Measurements from ENCODE around the gene KREMEN1. TPM values are rescaled to one million over a fixed set of nuclear protein-coding genes. Genes with fewer than 3 reads are reported as not detected.

Gene KREMEN1
- total RNA-seq, 1 donor from 2014 or later: 0.20 TPM

DNA sequence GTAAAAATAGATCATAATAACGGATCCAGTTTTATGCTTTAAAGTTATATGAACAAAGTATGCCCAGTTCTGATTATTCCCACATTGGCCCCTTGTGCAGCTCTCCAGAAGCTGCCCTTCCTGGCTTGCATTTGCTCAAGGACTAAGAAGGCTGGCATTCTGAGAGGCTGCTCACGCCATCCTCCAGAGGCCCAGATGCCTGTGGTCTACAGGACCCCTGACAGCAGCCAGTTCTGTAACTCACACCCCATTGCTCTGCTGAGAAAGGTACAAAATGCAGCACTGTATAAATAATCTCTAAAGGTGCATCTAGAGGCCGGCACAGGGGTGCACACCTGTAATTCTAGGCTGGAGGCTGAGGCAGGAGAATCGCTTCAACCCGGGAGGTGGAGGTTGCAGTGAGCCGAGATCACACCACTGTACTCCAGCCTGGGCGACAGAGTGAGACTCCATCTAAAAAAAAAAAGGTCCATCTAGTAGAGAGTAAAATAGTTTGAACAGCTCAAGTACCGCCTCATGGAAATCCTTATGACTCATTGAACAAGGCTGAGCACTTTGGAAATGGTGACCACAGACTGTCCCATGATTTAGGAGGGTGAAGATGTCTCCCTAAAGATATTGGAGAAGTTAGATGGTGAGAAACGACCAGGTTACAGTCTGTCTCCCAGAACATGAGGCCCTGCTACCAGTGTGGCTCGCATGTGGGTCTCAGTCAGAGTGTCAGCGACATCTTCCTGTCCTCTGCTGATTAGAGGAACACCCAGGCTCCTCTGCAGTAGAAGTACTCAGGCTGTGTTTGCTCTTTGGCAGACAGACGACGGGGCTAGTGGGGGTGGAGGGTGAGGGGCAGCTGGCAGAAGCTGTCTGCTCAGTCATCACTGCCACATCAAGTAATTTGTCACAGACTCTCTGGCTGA lies 56.3 kb downstream of the KREMEN1 start:
- DNase-seq (ENCODE audit: low read depth in 2 of 2): no peak

DNA sequence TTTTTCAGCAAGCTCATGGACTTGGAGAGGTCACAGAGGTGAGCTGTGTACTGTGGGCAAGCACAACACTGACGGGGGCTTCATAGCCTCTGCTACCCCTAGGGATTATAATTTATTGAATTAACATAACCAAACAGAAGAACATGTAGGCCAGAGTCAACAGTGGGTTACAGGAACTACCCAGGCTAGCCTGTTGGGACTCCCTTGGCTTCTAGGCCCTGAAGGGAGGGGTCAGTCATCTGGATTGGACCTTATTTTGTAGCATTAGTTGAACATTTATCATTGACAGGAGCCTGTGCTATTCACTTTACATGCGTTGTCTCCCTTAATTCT lies 56.9 kb downstream of the KREMEN1 start:
- DNase-seq (ENCODE audit: low read depth in 2 of 2): no peak

DNA sequence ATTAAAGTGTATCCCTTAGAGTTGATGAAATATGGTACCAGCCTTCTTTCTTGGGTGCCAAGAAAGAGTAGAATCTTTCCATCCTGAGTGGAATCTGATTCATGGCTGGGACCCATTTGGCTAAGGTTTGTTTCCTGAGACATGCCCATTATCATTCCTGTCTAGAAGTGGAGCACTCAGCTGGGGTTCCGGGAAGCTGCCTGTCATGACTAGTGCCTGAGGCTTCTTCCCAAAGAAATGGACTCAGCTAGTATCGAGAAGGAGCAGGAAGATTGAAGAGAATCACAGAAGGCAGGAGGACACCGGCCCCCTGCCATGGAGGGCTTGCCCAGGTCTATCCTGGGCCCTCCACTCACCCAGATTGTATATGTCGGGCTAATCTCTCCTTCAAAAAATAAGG lies 57.6 kb downstream of the KREMEN1 start:
- no peak for DNase-seq (ENCODE audit: low read depth in 2 of 2)

DNA sequence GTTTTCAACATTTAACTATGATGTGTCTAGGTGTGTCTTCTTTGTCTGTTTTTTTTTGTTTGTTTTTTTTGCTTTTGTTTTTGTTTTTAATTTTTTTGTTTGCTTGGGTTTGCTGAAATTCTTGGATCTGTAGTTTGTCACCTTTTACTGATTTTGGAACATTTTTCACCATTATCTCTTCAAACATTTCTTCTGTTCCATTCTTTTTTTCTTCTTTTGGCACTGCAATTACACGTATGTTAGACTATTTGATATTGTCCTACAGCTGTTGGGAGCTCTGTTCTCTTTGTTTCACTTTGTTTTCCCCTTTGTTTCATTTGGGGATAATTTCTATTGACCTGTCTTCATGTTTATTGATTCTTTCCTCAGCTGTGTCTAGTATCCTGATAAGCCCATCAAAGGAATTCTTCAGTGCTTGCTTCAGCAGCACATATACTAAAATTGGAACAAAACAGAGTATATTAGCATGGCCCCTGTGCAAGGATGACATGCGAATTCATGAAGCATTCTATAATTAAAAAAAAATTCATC lies 60.8 kb downstream of the KREMEN1 start:
- DNase-seq (ENCODE audit: low read depth in 2 of 2): no peak

DNA sequence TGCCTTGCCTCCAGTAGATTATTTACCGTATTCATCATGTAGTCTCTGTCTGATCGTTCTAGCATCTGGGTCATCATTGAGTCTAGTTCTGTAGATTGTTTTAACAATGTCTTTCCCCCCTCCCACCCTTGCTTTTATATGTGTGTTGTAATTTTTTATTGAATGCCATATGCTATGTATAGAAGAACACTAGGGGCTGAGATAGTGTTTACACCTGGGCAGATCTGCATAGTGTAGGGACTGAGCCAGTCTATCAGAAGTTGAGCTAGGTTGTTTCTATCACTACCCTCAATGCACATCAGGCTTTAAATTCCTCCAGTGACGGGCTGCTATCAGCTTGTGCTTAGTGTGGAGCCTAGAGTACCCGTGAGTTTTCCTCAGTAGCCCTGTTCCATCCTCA lies 61.6 kb downstream of the KREMEN1 start:
- no peak for DNase-seq (ENCODE audit: low read depth in 2 of 2)

DNA sequence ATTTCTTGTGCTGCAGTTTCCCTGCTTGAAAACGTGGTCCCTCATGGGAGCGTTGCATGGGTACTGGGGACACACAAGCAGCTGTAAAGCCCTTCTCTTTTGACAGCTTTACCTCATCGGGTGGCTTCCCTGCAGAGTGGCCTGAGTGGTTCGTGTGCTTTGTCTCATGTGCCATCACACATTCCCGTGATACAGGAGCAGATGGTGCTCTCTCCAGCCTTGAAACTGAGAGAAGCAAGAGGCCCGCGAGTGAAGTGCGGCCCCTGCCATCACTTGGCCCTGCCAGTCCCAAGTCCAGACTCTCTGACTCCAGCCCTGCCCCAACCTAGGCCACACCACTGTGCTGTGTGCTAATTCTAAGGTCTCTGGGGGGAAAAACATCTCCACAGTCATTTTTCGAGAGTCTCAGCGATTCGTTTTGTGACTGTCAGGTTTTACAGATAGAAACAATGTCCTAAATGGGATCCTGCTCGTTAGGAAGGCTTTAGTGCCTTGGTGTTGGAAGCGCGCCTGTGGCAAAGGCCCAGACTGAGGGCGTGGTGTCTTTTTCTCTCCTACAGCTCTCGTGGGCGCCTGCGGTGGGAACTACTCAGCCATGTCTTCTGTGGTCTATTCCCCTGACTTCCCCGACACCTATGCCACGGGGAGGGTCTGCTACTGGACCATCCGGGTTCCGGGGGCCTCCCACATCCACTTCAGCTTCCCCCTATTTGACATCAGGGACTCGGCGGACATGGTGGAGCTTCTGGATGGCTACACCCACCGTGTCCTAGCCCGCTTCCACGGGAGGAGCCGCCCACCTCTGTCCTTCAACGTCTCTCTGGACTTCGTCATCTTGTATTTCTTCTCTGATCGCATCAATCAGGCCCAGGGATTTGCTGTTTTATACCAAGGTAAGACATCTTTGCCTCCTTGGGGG lies 64.2 kb downstream of the KREMEN1 start:
- DNase-seq (ENCODE audit: low read depth in 2 of 2): no peak

DNA sequence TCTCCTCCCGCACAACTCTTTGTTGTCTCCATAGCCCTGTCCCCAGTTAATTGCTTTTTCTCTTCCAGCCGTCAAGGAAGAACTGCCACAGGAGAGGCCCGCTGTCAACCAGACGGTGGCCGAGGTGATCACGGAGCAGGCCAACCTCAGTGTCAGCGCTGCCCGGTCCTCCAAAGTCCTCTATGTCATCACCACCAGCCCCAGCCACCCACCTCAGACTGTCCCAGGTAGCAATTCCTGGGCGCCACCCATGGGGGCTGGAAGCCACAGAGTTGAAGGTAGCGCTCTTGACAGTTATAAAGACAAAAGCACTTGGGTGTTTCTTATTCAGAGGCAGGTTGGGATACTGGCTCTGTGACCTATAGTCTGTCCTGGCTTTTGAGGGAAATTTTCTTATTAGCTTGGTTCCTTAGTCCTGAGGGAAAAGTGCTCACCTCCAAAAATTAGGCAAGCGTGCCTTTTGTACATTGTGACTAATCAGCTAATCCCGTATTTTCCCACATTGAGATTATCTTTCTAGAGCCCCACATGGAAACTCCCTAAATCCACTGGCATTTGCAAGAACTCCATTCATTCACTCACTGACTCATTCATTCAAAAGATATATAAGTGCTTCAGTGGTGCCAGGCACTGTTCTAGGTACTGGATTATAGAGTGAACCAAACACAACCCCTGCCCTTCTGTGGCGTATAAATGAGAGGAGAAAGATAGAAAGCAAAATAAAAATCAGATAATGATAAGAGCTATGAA lies 65.9 kb downstream of the KREMEN1 start:
- DNase-seq (ENCODE audit: low read depth in 2 of 2): no peak

DNA sequence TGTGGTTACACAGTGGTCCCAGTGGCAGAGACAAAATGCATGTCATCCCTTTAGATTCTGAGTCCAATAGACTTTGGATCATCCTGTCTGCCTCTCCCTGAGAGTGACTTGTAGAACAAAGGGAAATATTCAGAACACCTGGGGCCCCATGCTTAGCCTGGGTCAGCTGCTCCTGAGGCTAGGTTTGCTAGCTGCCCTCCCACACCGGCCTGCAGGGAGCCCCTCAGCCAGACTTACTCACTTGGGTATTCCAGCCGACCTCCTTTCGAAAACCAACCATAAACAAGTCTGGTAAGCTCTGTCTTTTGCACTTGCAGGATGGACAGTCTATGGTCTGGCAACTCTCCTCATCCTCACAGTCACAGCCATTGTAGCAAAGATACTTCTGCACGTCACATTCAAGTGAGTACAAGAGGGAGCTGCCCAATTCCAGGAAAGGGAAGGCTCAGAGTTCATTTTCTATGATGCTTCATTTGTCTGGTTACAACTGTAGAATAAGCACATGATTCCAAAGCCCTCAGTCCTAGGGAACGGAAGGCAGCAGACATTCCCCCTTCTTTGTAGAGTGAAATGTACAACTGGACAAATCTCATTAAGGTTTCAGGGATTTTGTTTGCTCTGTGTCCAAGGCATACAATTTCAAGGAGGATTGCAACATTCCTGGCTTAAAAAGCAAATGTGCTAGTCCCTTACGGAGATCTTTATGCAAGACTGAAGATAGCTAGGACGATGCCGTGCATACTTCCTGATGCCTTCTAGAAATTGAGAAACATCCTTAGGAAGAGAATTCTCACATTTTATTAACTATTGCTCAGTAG lies 67.3 kb downstream of the KREMEN1 start:
- DNase-seq (ENCODE audit: low read depth in 2 of 2): no peak

DNA sequence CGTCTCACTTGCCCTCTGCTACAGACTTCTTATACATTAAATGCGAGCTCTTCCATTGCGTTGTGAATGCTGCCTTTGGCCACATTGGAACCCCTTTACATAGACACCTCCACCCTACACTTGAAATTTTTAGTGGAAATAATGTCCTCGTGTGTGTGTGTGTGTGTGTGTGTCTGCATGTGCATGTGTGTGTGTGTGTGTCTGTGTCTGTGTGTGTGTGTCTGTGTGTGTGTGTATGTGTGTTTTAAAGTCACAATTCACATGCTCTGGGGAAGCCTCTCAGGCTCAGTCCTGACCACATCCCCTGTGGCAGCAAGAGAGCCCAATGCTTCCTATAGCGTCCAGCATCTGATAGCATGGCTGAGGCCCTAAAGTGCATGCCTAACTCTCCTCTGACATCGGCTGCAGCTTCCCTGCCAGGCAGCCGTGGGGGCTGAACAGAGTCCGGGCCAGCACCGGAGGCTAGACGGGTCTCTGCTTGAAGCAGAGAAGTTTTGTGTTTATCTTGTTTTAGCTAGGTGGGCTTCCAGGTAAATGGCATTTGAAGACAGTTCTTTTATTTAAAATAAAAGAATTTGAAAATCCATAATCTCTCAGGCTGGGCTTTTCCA lies 68.3 kb downstream of the KREMEN1 start:
- DNase-seq (ENCODE audit: low read depth in 2 of 2): no peak

DNA sequence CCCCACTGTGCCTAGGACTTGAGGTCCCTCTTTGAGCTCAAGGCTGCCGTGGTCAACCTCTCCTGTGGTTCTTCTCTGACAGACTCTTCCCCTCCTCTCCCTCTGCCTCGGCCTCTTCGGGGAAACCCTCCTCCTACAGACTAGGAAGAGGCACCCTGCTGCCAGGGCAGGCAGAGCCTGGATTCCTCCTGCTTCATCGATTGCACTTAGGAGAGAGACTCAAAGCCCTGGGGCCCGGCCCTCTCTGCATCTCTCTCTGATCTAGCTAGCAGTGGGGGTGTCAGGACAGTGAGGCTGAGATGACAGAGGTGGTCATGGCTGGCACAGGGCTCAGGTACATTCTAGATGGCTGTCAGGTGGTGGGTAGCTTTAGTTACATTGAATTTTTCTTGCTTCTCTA lies 69.3 kb downstream of the KREMEN1 start:
- no peak for DNase-seq (ENCODE audit: low read depth in 2 of 2)

DNA sequence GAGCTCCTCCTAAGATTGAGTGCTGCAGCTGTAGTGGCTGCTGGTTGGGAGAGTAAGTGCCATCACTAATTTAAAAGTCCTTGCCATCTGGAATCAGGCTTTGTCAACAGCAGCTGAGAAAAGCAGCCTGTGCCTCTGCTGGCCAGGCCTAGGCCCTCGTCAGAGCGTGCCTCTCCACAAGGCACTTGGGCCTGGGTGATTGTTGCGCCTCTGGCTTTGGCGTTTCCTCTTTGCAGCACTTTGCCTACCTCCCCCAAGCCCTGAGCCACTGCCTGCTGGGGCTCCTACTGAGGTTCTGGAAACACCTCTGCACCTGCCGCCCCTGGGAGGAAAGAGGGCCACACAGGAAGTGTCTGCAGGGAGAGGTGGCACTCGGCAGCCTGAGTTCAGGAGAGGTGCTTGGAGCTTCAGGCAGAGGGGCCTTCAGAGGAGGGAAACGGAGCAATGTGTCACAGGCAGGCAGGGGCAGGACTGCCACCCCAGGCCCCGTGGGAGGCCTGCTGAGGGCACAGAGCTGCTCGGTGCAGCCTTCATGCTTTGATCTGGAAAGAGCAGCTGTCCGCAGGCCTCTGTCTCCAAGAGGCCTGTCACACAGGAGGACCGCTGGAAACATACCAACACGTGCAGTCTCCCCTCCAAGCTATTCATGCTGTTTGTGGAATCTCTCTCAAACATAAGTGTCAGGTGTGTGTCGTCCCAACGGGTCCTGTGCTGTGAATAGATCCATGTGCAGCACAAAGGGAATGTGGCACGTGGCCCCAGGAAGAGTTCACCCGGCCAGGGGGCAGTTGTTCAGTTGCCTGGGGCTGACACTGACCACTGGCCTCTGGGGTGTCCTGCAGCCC lies 71.3 kb downstream of the KREMEN1 start:
- DNase-seq (ENCODE audit: low read depth in 2 of 2): no peak

DNA sequence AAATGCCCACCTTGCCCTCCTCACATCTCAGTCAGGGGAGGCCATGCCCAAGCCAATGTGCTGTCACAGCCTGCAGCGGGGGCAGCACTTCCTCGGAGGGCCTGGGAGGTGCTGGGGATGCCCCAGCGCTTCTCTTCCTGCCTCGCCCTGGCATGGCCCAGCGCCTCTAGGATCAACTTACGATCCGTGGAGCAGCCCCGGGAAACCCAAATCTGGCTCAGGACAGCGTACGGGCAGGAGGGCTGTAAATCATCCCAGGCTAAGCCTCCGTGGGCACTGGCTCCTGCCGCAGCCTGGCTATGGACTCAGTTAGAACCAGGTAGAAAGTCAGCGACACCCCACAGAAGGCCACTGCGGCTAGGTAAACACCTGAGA lies 71.9 kb downstream of the KREMEN1 start:
- DNase-seq (ENCODE audit: low read depth in 2 of 2): no peak

DNA sequence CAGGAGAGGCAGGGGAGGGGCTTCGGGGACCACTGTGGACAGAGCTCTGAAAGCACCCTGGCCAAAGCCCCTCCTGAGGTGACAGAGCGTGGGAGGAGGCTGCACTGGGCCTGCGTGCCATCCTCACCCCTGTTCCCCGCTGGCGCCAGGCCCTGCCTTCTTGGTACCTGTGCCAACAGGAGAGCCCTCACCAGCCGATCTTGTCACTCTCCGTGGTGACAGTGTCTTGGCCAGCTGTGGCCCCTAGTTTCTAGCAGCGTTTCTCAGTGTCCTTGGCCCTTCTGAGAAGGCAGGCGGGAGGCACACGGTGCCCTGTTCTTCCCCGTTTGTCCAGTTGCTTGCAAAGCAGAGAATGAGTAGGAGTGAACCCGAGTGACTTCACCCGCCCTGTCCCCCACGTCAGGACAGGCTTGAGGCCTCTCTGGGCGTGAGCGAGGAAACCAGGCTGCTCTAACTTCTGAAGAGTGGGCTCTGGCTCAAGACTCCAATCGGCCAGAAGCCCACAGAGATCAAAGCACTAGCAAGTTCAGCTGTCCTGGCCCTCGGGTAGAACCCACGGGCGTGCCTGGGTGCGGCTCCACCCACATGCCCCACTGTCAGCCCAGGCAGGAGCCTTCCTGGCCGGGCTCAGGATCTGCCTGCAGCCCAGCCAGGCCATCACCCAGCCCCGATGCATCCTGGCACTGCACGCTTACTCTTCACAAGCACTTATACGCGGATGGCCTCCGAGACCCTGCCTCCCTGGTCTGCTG lies 72.7 kb downstream of the KREMEN1 start:
- no peak for DNase-seq (ENCODE audit: low read depth in 2 of 2)

DNA sequence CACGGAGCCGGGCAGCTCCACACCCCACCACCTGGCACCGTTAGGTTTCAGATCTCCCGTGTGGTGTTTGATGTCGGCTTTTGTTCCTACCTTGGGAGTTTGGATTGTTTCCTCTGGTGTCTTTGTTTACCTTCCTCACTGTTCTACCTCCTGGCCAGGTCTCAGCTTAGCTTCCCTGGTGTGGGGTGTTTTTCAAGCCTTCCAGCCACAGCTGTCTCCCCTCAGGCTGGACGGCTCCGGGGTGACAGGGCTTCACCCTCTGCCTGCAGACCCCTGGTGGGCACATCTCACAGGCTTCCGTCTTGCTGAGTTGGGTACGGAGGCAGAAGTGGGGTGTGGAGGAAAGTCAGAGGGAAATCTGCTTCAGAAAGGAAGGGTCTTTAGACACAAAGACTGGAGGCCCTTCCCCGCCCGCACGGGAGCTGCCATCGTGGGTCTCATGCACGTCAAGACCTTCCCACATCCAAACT lies 73.3 kb downstream of the KREMEN1 start:
- no peak for DNase-seq (ENCODE audit: low read depth in 2 of 2)

DNA sequence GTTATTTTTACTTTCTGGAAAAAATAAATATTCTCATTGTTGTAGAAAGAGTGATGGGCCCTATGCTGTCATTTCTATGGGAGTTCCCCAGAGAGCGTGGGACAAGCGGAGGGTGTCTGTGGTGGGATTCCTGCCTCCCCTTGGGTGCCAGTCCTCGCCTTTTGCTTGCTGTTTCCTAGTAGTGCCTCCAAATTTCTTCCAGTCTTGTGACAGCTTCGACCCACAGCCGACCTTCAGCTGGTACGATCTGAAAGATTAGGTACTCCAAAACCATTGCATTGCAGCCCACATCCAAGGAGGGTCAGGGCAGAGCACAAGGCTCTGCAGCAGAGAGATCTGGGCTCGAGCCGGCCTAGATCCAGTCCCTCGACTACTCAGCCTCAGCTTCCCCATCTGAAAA lies 73.9 kb downstream of the KREMEN1 start:
- no peak for DNase-seq (ENCODE audit: low read depth in 2 of 2)

DNA sequence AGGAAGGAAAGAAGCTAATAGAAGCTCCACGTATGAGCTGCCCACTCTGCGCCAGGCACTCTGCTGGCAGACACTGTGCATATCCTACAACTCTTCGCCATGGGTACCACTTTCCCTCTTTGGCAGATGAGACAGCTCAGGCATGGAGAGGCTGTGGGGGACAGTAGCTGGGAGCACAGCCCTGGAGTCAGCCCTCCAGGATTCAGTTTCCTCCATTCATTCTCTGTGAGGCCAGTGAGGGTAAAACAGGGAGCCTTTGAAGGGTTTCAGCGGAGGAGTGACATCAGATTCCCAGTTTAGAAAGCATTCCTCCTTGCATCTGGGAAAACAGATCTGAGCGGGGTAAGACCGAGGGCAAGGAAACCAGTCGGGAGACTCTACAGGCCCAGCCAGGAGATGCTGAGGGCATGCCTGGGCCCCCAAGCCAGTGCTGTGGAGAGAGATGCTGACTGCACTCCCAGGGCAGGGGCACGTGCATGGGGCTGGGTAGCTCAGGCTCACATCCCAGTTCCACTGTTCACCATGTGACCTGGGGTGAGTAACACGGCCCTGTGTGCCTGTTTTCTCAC lies 74.6 kb downstream of the KREMEN1 start:
- no peak for DNase-seq (ENCODE audit: low read depth in 2 of 2)

DNA sequence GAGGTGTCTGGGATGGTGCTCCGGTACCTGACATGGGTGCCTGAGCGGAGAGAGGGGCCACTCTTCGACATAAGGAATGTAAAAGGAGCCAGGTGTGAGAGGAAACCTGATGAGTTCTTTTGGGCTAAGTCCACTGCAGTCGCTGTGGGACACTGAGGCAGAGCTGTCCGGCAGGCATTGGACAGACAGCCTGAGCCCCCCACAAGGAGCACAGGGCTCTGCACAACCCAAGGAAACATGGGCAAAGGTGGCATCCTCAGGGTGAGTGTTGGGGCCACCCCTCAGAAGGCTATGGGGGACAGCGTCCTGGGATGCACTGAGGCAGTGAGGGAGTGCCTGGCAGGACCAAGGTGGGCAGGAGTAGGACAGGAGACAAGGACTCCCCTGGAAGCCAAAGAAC lies 75.2 kb downstream of the KREMEN1 start:
- no peak for DNase-seq (ENCODE audit: low read depth in 2 of 2)

DNA sequence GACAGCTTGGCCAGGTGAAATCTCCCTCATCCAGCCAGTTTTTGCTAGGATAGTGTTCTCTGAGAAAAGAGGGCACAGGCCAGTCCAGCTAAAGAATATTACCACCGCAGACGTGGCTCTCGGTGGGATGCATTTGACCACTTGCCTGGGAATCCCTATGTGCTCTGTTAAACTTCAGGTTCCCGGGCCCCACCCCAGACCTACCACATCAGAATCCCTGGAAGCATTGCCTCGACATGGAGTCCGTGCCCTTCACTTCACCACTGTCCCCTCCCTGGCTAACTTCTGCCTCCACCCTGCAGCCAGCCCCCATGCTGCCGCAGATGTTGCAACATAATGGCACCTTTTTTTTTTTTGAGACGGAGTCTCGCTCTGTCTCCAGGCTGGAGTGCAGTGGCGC lies 76.0 kb downstream of the KREMEN1 start:
- DNase-seq (ENCODE audit: low read depth in 2 of 2): no peak

Measured in lung microvascular endothelial cell (primary cell).